GM19438 (cell line): ENCODE results near the gene MATR3.
A peak's percentile ranks its signal among the peaks of the same experiment; 100 is the strongest.

ENCODE experiments used
- ATAC-seq: cut with Tn5 transposase; IDR thresholded peaks from one replicate; pipeline ENCODE4 v1.9.1; 2021; ENCODE audit warnings: low read depth; ENCODE audit not compliant: unreplicated experiment

MATR3 gene

DNA sequence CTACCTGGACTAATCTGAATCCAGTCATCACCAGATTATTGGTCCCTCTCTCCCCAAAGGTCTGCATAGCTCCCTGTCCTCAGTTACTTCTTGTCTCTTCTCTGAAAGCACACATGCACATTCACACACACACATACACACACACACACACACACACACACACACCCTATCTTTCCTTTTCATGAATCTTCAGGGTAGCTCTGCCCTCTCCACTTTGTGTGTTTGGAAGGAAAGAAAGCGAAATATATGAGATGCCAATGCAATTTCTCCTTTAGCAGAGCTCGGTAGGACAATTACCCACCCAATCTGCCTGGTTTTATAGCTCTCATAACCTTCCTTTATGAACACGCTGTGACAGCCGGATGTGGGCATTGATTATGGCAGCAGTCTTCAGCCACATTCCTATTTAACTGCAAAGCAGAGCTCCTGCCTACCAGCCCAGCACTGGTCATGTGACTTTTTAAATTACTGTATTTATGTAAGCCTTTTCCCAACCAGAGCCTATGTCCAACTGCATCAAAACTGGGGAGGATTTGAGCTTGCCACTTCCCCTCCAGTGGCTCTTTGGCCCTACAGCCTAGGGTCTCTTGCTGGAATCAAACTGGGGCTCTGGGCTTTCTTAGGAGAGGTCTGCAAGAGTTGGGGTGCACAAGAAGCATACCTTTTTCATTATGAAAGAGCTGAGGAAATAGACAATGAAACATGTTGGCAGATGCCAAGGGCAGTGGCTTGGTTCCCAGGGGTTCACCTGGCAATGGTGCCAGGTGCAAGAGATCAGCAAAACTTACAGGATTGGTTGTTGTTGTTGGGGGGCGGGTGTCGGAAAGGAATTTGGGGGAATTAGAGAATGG lies 20.8 kb upstream of the MATR3 start:
- ATAC-seq = no peak

DNA sequence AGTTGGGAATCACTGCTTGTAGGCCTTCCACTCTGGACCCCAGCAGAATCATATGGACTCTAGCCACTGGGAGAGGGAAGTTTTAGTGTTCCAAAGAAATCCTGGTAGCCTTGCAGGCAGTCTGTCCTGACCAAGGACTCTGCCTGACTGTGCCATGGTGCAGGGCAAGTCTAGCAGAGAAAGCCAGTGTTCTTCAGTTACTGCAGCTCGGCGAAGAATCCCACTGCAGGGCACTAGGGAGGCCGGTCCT lies 20.3 kb upstream of the MATR3 start:
- peak; percentile 1 for ATAC-seq

DNA sequence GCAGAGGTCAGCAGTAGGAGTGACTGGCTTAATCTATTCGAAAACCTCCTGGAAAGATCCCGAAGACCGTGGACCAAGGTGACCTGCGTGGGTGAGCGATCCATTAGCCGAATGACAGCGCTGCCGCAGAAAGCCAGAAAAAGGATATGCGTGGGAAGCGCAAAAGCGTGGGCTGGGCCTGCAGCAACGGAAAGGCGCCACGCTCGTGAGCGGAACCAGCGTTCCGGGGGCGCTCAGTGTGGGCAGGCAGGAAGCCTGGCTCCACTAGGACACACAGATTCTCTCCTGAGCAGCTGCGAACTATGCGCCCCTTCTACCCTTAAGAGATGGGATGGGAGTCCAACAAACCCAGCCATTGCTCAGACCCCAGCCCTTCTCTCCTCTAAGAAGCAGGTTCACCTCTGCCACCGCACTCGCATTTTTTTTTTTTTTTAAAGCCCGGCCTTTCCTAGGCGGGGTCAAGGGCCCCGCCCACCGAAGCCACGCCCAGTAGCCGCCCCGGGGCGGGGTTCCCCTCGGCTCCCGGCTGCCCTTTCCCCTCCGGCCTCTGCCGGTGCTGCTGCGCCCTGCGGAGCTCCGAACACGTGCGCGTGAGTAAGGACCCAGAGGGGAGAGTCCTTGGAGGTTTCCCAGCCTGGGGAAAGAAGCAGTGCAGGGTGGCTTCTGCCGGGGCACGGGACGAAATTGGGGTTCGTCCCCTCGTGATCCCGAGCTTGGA lies 19.8 kb upstream of the MATR3 start:
- ATAC-seq = peak; percentile 82

DNA sequence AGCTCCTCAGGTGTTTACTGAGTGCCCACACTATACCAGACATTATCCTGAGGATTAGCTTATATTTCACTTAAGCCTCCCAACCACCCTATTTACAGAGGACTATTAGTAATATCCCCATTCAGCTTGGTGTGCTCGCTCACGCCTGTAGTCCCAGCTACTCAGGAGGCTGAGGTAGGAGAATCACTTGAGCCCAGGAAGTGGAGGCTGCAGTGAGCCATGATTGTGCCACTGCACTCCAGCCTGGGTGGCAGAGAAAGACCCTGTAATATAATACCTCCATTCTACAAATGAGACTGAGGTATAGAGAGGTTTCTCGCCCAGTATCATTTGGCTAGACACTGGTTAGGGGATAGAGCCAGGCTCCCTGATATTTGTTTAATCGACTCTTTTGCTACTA lies 18.0 kb upstream of the MATR3 start:
- no peak for ATAC-seq

DNA sequence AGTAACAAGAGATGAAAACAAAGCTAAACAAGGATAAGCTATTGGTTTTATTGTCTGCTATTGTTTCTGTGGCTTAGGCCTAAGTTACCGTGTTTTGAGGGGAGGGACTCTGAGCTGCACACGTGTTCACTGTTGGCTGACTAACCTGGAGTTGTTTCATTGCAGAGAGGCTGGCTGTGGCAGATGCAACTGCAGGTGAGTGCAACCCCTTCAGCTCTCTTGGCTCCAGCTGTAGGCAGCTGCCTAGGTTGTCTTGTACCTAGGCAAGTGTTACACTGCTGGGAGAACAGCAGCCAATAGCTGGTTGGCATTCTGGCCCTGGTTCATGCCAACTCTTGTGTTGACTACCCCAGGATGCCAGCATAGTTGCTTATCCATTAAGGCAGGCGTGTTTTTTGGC lies 17.6 kb upstream of the MATR3 start:
- ATAC-seq = no peak

DNA sequence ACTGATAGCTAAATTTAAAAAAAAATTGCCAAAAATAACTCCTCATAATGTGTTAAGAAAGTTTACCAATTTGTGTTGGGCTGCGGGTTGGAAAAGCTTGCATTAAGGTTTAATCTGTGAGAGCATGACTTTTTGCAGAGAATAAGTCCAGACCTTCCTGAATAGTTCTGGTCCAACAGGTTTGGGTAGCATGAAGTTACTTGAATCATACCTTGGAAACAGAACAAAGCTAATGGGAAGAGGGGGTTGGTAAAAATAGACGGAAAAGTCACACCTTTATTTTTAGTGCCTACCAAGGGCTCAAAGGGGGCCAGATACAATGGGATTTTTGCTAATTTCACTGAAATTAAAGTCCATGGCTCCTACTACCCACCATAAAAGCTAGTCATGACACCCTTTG lies 17.1 kb upstream of the MATR3 start:
- no peak for ATAC-seq

DNA sequence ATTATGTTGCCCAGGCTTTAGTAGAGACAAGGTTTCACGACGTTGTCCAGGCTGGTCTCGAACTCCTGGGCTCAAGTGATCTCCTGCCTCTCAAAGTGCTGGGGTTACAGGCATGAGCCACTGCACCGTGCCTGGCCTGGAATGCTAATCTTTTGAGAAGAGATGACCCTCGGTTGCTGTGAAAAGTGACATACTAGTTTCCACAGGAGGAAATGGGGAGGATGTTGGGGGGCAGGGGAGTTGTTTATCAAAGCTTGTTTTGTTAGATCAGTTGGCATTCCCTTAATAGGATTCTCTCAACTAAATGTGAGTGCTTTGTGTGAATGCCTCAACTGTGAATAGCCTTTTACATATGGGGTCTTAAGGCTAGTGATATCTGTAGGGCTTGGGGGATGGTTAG lies 16.4 kb upstream of the MATR3 start:
- ATAC-seq = no peak

DNA sequence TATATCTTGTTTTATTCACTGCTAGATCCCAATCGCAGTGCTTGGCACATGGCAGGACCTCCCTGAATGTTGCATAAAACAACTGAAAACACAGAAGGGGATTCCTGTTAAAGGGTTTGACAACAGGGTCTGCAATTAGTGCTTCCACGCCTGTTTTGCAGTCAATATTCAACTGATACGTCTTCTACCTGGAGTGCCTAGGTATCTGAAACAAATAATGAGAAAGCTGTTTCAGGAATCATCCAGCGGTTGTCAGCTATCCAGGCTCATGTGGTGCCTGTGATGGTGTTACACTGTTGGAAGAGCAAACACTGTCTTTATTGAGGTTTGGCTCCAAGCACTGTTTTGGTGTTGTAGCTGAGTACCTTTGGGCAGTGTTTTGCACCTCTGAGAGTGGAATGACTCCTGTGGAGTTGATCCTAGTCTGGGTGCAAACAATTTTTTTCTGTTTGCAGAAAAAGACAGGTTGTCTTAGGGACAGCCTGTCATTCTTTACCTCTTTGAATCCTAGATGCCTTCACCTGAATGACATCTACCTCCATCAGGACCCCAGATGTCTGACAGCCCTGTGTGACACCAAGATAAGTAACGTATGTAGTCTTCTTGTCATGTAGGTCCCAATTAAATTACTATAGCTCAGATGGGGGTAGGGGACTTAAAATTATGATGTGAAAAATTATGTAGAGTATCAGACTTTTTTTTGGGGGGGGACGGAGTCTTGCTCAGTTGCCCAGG lies 14.8 kb upstream of the MATR3 start:
- no peak for ATAC-seq

DNA sequence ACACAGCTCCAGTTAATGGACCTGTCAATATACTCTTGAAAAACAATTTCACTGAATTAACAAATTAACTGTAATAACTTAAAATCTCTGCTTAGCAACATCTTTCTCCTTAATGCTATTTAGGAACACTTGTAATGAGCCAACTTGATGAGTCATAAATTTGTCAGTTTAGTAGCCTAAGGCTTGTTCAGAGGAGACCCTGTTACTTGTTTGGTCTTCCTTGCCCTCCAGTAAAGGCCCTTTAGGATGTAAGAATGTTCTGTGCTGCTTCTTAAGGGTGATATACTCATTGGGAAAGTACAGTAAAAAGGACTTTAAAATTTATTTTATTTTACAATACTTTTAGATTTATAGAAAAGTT lies 11.4 kb upstream of the MATR3 start:
- ATAC-seq = no peak

DNA sequence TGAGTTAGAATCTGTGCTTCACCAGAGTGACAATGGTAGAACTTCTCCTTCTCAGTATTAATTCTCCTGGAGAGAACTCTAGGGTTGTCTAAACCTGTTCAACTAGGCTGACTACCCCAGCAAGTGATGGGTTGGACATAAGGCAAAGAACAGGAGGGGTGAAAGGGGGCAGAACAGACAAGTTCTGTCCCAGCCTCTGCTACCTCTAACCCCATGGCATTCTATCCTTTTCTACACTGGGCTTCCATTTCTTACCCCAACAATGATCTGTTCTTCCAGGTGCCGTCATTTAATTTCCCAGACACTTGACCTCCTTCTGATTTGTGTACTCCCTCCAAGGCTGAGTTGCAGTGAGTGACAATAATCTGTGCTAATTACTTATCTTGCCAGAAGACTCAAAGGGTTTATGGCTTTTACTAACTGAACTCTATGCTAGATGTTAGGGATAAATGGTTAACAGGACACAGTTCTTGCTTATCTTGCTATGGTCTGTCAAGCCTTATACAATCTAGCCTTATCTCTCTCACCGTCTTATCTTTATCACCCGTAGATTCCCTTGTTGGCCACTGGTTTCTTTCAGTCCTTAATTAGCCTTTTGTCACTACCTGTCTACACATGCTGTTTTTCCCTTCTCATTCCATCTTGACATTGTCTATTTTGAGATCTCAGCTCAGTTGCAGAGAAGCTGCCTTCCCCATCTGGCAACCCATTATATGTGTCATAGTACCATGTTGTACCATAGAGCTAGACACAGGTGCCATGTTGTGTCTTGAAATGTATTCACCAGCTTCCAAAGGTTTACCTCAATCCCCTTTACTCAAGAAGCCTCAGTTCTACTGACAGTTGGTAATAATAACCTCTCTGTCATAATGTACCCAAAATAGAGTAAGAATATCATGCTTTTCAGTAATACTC lies 10.0 kb upstream of the MATR3 start:
- ATAC-seq = no peak

DNA sequence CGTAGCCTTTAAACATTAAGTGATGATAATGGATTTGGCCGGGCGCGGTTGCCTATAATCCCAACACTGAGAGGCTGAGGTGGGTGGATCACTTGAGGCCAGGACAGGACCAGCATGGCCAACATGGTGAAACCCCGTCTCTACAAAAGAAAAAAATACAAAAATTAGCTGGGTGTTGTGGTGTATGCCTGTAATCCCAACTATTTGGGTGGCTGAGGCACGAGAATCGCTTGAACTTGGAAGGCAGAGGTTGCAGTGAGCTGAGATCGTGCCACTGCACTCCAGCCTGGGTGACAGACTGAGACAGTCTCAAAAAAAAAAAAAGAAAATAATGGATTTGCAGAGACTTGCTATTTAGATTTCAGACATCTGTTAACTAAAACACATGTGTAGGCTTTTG lies 9.2 kb upstream of the MATR3 start:
- no peak for ATAC-seq

DNA sequence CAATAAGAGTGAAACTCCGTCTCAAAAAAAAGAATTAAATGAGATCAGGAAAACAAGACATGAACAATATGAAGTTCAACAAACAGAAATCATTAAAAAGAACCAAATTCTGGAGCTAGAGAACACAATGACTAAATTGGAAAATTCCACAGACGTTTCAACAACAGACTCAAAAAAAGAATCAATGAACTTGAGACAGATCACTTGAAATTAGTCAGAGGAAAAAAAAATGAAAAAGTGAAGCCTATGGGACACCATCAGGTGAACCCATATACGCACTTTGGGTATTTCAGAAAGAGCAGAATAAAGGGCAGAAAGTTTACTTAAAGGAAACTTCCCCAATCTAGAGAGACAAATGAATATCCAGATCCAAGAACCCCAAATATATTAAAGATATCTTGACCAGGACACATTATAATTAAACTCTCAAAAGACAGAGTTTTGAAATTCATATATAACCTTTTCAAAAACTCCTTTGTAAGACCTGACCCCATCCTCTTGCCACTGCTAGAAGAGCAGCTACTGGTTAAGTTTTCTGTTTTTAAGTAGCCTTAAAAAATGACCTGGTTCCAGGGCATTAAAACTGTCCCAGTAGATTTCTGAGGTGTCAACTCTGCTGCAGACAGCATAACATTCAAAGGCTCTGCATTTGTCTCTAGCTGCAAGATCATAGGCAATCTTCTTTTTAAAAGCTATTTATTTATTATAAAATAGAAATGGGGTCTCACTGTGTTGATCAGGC lies 7.7 kb upstream of the MATR3 start:
- ATAC-seq = no peak

DNA sequence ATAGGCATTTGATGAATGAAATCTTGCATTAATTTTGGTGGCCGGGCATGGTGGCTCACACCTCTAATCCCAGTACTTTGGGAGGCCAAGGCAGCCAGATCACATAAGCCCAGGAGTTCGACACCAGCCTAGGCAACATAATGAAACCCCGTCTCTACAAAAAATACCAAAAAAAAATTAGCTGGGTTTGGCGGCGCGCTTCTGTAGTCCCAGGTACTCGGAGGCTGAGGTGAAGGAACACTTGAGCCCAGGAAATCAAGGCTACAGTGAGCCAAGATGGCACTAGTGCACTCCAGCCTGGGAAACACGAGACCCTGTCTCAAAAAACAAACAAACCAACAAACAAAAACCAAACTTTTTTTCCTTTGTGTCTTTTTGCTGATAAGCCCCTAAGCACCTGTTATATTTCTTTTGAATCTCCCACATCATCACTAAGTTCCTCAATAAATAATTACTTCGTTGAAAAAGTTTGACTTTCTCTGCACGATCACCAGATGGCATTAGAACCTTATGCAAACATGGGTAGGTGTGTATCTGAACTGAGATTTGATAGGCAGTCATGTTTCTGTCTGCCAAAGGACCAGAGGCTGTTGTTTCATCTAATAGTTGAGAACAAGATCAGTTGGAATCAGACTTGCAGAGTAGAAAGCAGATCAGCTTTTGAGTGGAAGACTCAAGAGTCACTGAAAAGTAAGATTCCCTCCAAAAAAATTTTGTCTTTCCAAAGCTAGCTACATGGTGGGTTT lies 5.5 kb upstream of the MATR3 start:
- ATAC-seq = no peak

DNA sequence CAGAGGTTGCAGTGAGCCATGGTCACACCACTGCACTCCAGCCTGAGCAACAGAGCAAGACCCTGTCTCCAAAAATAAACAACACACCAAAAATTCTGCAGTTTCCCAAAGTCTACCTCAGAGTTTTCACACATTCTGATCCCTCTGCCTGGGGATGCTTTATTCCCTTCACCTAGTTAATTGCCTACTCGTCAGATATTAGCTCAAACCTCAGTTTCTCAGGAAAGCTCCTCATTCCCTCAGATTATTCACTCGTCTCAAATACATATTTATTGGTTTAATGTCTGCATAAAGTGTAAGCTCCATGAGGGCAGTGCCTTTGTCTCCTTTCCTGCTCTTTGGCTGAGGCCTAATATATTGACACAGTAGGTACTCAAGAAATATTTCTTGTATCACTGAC lies 2.5 kb upstream of the MATR3 start:
- no peak for ATAC-seq

DNA sequence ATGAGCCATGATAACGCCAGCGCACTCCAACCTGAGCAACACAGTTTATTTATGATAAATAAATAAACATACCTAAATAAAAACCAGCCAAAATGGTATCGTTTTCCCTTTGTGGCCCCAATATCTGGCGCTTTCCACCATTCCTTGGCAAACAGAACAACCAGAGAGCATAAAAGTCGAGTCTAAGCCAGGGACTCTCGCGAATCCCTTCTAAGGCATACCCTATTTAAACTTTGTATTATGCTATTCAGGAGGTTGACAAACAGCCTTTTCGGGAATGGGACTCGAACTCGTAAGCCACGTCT lies 386 bp upstream of the MATR3 start:
- ATAC-seq = no peak

DNA sequence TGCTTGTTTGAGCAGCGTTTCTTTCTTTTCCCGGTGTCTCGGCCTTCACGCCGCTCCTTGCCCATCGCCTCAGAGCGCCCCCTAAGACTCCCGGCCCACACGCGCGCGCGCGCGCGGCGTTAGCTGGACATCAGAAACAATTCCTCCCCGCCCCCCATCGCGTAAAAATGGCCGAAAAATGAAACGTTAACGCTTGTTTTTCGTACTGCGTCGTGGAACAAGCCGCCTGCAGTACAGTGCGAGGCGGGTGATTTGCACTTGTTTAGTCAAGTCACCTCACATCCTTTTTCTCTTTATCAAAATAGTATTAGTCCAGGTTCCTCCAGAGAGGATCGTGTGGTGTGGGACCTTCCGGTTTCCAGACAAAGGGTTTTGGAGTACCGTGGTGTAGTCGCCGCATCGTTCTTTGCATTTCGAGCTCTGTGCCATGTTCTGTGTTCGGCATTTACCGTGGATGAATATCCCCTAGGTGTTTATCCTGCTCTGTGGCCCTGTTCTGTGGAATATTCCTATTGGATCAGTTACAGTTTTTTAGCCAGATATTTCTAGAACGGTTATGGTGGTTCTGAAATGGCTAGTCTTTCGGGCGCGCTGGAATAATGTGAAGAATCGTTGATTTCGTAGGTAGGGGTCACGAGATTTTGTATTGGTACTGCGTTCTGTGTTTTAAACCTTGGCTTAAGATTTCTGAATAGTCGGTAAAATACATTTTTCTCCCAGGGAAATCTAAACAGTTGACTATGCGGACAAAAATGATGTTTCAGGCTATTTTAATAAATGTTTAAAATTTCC lies 1.0 kb downstream of the MATR3 start:
- peak; percentile 36 for ATAC-seq

DNA sequence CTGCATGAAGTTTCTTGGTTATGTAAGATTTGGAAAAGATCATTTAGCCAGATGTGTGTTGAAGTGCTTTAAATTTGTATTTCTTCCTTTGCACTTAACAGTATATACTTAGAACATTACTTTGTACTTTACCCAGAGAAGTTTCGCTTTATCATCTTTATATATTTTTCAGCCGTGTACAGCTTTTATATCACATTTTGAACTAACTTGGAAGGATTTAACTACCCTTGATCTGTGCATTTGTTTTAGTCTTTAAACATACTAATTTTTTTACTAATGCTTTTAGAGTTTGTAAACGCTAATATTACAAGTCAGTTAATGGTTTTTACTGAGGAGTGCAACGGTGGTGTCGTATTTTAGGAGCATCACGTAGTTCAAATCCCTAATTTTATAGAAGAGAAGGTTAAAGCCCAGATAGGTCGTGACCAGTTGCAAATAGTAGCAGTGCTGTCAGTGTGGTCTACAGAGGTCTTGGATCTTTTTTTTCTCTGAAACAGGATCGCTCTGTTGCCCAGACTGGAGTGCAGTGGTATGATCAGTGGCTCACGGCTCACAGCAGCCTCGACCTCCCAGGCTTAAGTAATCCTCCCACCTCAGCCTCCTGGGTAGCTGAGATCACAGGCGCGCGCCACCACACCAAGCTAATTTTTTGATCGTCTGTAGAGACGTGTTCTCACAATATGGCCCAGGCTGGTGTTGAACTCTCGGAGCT lies 2.0 kb downstream of the MATR3 start:
- ATAC-seq = no peak

DNA sequence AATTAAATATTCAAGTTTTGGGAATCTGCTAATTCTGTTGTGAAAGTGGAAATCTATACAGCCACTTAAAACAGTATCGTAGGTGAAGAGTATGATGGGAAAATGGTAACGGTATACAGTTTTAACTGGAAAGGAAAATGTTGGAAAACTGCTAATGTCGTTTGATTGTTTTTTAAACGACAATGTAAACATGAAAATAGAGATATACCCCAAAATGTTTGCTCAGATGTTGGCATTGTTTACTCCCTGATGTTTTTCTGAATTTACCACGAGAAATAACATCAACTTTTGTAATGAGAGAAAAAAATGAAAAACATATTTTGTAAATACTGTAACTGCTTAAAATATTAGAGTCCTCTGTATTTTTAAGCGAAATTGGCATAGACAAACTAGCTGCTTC lies 2.7 kb downstream of the MATR3 start:
- no peak for ATAC-seq
